HG03378 (cell line): ENCODE data around the gene NAGS.
"Not testable (repeated sequence)": the region's sequence is repeated elsewhere in the genome, so short reads cannot be mapped to it uniquely, and the experiment has no call there.

Source experiments
- ATAC-seq: cut with Tn5 transposase; IDR thresholded peaks from one replicate; pipeline ENCODE4 v1.9.1; 2021; ENCODE audit warnings: mild to moderate bottlenecking, moderate library complexity; ENCODE audit not compliant: unreplicated experiment

The NAGS gene

GRCh38 chr17:44038604-44039011 is 34.2 kb downstream of the NAGS start:
- ATAC-seq, result no peak

GRCh38 chr17:44039829-44040635 is 35.6 kb downstream of the NAGS start:
- no peak for ATAC-seq

GRCh38 chr17:44043272-44043696 is 38.9 kb downstream of the NAGS start:
- ATAC-seq, result no peak

GRCh38 chr17:44044071-44044470 is 39.6 kb downstream of the NAGS start:
- ATAC-seq, result no peak

- ATAC-seq, result no peak
These were observed 41.1 kb downstream of the NAGS start for GRCh38 chr17:44045486-44045885.

- not testable (repeated sequence) for ATAC-seq
These were observed 42.5 kb downstream of the NAGS start for GRCh38 chr17:44046893-44047292.

- ATAC-seq, result no peak
These were observed 45.1 kb downstream of the NAGS start for GRCh38 chr17:44049294-44050060.

GRCh38 chr17:44053125-44053872 is 48.9 kb downstream of the NAGS start:
- no peak for ATAC-seq
